H54 (cell line): ENCODE results near the gene MAP7D1.

ENCODE experiments used
- DNase-seq: peaks from one replicate; pipeline ENCODE4 v3.0.0; 2011; ENCODE audit warnings: low spot score, mixed read lengths; ENCODE audit not compliant: insufficient read length
- FAIRE-seq: peaks from 3 replicates; lab custom pipeline; 2011; peaks lifted over from hg19 to GRCh38; lab: Jason Lieb, UNC
- POLR2A ChIP-seq: IDR thresholded peaks from 2 replicates; pipeline ENCODE4 v1.6.1; 2011; ENCODE audit warnings: low read depth, mild to moderate bottlenecking, low read length

The MAP7D1 gene

DNA sequence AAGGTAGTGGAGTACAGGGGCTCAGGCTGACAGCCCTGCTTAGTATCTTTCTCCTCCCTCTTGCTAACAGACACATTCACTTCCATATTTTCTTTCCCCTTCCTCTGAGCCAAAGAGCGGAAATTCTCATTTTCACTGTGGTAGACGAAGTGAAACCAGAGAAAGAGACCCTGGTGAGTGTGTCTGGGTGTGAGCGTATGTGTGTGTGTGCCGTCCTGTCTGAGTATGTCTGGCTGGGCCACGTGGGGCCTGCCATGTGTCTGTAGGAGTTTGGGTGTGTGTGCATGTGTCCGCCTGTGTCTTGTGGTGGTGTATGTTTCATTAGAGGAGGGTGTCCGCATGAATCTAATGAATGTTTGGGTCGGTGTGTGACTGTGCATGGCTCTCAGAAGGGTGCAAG, 32.6 kb upstream of the MAP7D1 start:
- no peak for FAIRE-seq
- no peak for TF ChIP-seq POLR2A
- DNase-seq, result no peak

GRCh38 chr1:36124404-36125128, 31.4 kb upstream of the MAP7D1 start:
- no peak for FAIRE-seq
- no peak for TF ChIP-seq POLR2A
- no peak for DNase-seq

GRCh38 chr1:36125129-36125991, 30.6 kb upstream of the MAP7D1 start, which contains the start of gene COL8A2:
COL8A2 (minus strand) TSS chr1:36125222; CDS start chr1:36100242, 24,980 bp downstream.
- DNase-seq, result no peak
- FAIRE-seq, result no peak
- no peak for TF ChIP-seq POLR2A

- FAIRE-seq (no peak), DNase-seq (no peak)
- TF ChIP-seq POLR2A, result no peak
Observed at GRCh38 chr1:36126005-36126716, 29.8 kb upstream of the MAP7D1 start.

DNA sequence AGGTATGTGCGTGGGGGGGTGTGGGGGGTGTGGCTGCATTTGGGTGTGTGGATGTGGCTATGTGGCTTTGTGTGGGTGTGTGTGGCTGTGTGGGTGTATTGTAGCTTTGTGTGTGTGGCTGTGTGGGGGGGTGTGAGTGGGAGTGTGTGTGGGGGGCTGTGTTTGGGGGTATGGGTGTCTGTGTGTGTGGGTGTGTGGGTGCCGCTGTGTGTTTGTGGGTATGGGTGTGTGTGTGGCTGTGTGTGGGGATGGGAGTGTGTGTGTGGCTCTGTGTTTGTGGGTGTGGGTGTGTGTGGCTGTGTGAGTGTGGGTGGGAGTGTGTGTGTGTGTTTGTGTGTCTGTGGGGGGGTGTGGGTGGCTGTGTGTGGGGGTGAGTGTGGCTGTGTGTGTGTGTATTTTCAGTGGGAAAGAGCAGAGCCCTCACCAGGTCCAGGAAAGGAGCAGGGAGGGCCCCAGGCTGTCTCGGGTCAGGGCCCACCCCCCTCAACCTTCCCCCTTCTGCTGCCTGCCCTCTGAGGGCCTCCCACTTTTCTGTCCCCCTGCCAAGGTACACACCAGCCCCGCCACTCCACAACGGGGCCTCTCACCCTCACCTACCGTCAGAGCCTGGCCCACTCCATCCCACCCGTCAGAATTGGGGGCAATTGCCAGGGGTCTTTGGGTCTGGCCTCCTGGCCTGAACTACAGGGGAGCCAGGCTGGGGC, 29.0 kb upstream of the MAP7D1 start:
- TF ChIP-seq POLR2A, result no peak
- DNase-seq (no peak), FAIRE-seq (no peak)

GRCh38 chr1:36128126-36128904, 27.6 kb upstream of the MAP7D1 start:
- DNase-seq (peak; percentile 90), FAIRE-seq (no peak)
- TF ChIP-seq POLR2A, result no peak

GRCh38 chr1:36128905-36129206, 27.1 kb upstream of the MAP7D1 start:
- no peak for TF ChIP-seq POLR2A
- DNase-seq (no peak), FAIRE-seq (no peak)

DNA sequence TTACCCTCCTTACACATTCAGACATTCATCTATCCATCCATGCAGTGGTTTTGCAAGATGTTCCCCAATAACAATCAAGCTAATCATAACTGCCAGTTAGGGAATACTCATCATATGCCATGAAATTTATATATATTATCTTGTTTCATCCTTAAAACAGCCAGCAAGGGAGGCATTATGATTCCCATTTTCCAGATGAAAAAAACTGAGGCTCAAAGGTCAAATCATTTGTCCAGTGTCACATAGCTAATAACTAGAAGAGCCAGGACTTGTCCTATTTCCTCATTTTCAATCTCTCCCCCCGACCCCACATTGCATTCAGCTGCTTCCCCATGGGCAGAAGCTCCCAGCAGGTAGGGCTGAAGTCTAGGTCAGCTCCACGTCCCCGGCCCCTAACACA, 23.9 kb upstream of the MAP7D1 start:
- DNase-seq (no peak), FAIRE-seq (no peak)
- TF ChIP-seq POLR2A, result no peak

- no peak; the same call in 1 of the 2 replicates for TF ChIP-seq POLR2A
- DNase-seq (peak; percentile 94), FAIRE-seq (peak; percentile 76)
Observed at GRCh38 chr1:36133484-36133883, 22.5 kb upstream of the MAP7D1 start.

- TF ChIP-seq POLR2A, result no peak
- FAIRE-seq (no peak), DNase-seq (no peak)
Observed at GRCh38 chr1:36134031-36134430, 21.9 kb upstream of the MAP7D1 start.

GRCh38 chr1:36134505-36135329, 21.2 kb upstream of the MAP7D1 start:
- FAIRE-seq, result no peak
- no peak for TF ChIP-seq POLR2A
- peak; percentile 65 for DNase-seq

DNA sequence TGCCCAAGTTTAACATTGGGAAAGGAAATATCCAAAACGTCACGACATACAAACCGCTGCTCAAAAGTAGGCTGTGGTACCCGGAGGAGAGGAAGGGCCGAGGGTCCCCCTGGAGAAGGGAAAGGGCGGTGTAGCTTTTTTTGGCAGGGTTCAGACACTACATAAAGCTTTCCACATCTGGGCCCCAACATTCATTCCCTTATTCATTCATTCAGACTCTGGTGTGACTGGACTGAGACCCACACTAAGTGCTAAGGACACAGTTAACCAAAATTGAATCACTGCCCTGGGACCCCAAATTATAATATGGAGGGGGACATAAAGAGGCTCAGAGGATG, 20.7 kb upstream of the MAP7D1 start:
- FAIRE-seq (no peak), DNase-seq (no peak)
- TF ChIP-seq POLR2A, result no peak
